B cell (primary cell): ENCODE data around the gene DNM2.

Experiments
- CTCF ChIP-seq: fragments of 200-600 bp; IDR thresholded peaks from one replicate; pipeline ENCODE4 v1.8.0; 2022; ENCODE audit warnings: antibody characterized with exemption, mild to moderate bottlenecking
- EZH2 ChIP-seq: IDR thresholded peaks from 2 replicates; pipeline ENCODE4 v1.6.1; 2012; ENCODE audit warnings: borderline replicate concordance, low read depth, mild to moderate bottlenecking, moderate library complexity, low read length; ENCODE audit not compliant: insufficient read depth, poor library complexity, severe bottlenecking

DNA sequence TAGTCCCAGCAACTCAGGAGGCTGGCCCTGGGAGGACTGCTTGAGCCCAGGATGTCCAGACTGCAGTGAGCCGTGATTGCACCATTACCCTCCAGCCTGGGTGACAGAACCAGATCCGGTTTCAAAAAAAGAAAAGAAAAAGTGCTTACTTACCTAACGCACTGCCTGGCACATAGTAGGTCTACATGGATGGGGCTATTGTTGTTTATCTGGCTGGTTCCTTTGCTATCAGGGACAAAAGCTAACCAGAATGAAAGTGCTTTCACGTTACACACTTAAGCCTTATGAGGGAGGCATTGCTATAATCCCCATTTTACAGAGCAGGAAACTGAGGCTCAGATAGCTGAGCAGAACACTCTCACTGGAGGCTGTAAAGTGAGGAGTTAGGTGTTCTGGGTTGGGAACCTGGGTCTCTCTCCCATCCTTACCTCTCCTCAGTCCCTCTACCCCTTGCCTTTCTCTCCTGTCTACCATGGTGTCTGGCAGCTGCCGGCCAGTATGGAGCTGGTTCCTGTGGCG, 2.8 kb downstream of the DNM2 start:
- TF ChIP-seq CTCF (no peak), EZH2 (no peak)
